HEK293 (cell line): ENCODE data around the gene DYNLT2B.

Experiments used
- CTCF ChIP-seq: fragments of 450-650 bp; formaldehyde crosslinking; IDR thresholded peaks from 2 replicates; pipeline ENCODE4 v1.5.1; 2016; ENCODE audit warnings: missing biosample characterization, missing genetic modification characterization
- KLF9 ChIP-seq: fragments of 450-650 bp; formaldehyde crosslinking; IDR thresholded peaks from 2 replicates; pipeline ENCODE4 v1.5.1; 2016; ENCODE audit warnings: missing biosample characterization, missing genetic modification characterization, low read depth
- MZF1 ChIP-seq: fragments of 450-650 bp; formaldehyde crosslinking; IDR thresholded peaks from 2 replicates; pipeline ENCODE4 v1.5.1; 2017; ENCODE audit warnings: missing biosample characterization, missing genetic modification characterization, borderline replicate concordance
- PRDM4 ChIP-seq: fragments of 450-650 bp; formaldehyde crosslinking; IDR thresholded peaks from 2 replicates; pipeline ENCODE4 v1.5.1; 2017; ENCODE audit warnings: missing biosample characterization, missing genetic modification characterization
- ZNF138 ChIP-seq: fragments of 450-650 bp; formaldehyde crosslinking; IDR thresholded peaks from 2 replicates; pipeline ENCODE4 v1.5.1; 2016; ENCODE audit warnings: missing biosample characterization, missing genetic modification characterization, borderline replicate concordance
- ZNF558 ChIP-seq: fragments of 450-650 bp; formaldehyde crosslinking; IDR thresholded peaks from 2 replicates; pipeline ENCODE4 v1.5.1; 2016; ENCODE audit warnings: missing biosample characterization, missing genetic modification characterization
- ZNF664 ChIP-seq: fragments of 450-650 bp; formaldehyde crosslinking; IDR thresholded peaks from 2 replicates; pipeline ENCODE4 v1.5.1; 2016; ENCODE audit warnings: missing biosample characterization, missing genetic modification characterization

- no peak for TF ChIP-seq KLF9 (tag by site-specific recombination)
- no peak for TF ChIP-seq PRDM4 (tag by site-specific recombination)
- no peak for TF ChIP-seq CTCF (tag by site-specific recombination)
- TF ChIP-seq ZNF558 (tag by site-specific recombination): no peak
- TF ChIP-seq ZNF138 (tag by site-specific recombination): no peak
- TF ChIP-seq ZNF664: no peak
- no peak for TF ChIP-seq MZF1 (tag by site-specific recombination)
Observed at GRCh38 chr3:196332168-196332567, 14.1 kb upstream of the DYNLT2B start.
